Measurements from ENCODE around the gene TIMP1. TPM values are rescaled to one million over a fixed set of nuclear protein-coding genes. Genes with fewer than 3 reads are reported as not detected.

The TIMP1 gene
- total RNA-seq, 3 donors from 2014 or later: 25.4 to 143 (median 96.9) TPM

- intact Hi-C loops (cut with DNase I, micrococcal nuclease): no loop called here
- ATAC-seq (no peak), DNase-seq (no peak)
- TF ChIP-seq CTCF (IDR thresholded peaks at IDR 0.05): no peak
- Histone ChIP-seq H3K4me3 (no peak overlapping the region), H3K9me3 (no peaks in the 10 kb centered on the region), H3K36me3 (ENCODE audit: low read depth) (no peaks in the 10 kb centered on the region), H3K4me1 (ENCODE audit: low read depth) (peaks cover 4% of the 10 kb centered on the region)
These were observed 2.7 kb upstream of the TIMP1 start for GRCh38 chrX:47579537-47579936.

- TF ChIP-seq CTCF (IDR thresholded peaks at IDR 0.05): no peak
- H3K9me3 ChIP-seq: no peaks in the 10 kb centered on the region
- intact Hi-C loops (cut with DNase I, micrococcal nuclease): no loop called here
- ATAC-seq (no peak), DNase-seq (no peak)
- no peak overlapping the region for H3K4me3 ChIP-seq
- H3K36me3 ChIP-seq (ENCODE audit: low read depth): no peaks in the 10 kb centered on the region
- no peaks in the 10 kb centered on the region for H3K4me1 ChIP-seq (ENCODE audit: low read depth)
These were observed 1.1 kb downstream of the TIMP1 start for GRCh38 chrX:47583240-47583861.

GRCh38 chrX:47584714-47585113 lies 2.5 kb downstream of the TIMP1 start:
- Histone ChIP-seq H3K4me3 (no peak overlapping the region), H3K9me3 (no peaks in the 10 kb centered on the region), H3K36me3 (ENCODE audit: low read depth) (no peaks in the 10 kb centered on the region), H3K4me1 (ENCODE audit: low read depth) (no peaks in the 10 kb centered on the region)
- no peak for TF ChIP-seq CTCF (IDR thresholded peaks at IDR 0.05)
- no peak for DNase-seq
- no peak for ATAC-seq
- intact Hi-C loops (cut with DNase I, micrococcal nuclease): no loop called here

GRCh38 chrX:47585273-47585672 lies 3.0 kb downstream of the TIMP1 start:
- ATAC-seq (no peak), DNase-seq (no peak)
- H3K4me1 ChIP-seq (ENCODE audit: low read depth): no peaks in the 10 kb centered on the region
- intact Hi-C loops (cut with DNase I, micrococcal nuclease): no loop called here
- no peaks in the 10 kb centered on the region for H3K9me3 ChIP-seq
- TF ChIP-seq CTCF (IDR thresholded peaks at IDR 0.05): no peak
- H3K36me3 ChIP-seq (ENCODE audit: low read depth): no peaks in the 10 kb centered on the region
- H3K4me3 ChIP-seq: no peak overlapping the region

- H3K4me3 ChIP-seq: no peak overlapping the region
- no peaks in the 10 kb centered on the region for H3K9me3 ChIP-seq
- DNase-seq (no peak), ATAC-seq (no peak)
- intact Hi-C loops (cut with DNase I, micrococcal nuclease): no loop called here
- no peak for TF ChIP-seq CTCF (IDR thresholded peaks at IDR 0.05)
- H3K4me1 ChIP-seq (ENCODE audit: low read depth): no peaks in the 10 kb centered on the region
- H3K36me3 ChIP-seq (ENCODE audit: low read depth): no peaks in the 10 kb centered on the region
These were observed 4.0 kb downstream of the TIMP1 start for GRCh38 chrX:47586043-47586787.
